Measurements from ENCODE around the gene MAPK13.
A peak's percentile ranks its signal among the peaks of the same experiment; 100 is the strongest.

Gene MAPK13

DNA sequence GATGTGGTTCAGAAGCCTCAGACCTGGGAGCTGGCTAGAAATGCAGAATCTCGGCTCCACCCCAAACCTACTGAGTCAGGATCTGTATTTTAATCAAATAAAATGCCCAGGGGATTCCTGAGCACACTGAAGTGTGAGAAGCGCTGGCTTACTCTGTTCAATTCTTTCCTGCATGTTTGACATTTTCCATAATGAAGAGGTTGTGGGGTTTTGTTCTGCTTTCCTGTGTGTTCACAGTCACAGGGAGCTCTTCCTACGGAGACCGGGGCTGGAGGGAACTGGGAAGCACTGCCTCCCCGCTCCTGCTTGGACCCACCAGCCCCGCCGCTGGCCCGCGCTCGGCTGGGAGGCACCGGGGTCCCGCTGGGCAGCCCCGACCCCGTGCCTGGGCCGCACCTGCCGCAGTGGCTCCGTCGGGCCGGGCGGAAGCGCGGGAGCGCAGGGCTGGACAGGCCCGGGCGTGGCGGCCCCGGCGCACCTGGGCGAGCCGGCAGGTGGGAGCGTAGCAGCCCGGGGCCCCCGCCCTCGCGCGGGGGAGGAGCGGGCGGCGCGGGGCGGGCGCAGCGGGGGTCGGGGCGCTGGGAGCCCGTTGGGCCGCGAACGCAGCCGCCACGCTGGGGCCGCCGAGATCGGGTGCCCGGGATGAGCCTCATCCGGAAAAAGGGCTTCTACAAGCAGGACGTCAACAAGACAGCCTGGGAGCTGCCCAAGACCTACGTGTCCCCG, at the start of gene MAPK13:
Gene MAPK13, plus strand, starts transcription at position 573 of the 726 bp plus-strand sequence. Its CDS starts 70 bp downstream, at position 643.
- TF ChIP-seq POLR2A (IDR thresholded peaks at IDR 0.05; ENCODE audit: low read length): no peak
- no peak for TF ChIP-seq GATA1 (IDR thresholded peaks at IDR 0.05; ENCODE audit: low read depth, low read length)
- DNase-seq: no peak

GRCh38 chr6:36082318-36082717, 48.0 kb upstream of the MAPK13 start:
- no peak for DNase-seq
- TF ChIP-seq GATA1 (IDR thresholded peaks at IDR 0.05; ENCODE audit: low read depth, low read length): no peak
- TF ChIP-seq POLR2A (IDR thresholded peaks at IDR 0.05; ENCODE audit: low read length): no peak

GRCh38 chr6:36083446-36083845, 46.9 kb upstream of the MAPK13 start:
- no peak for DNase-seq
- TF ChIP-seq POLR2A (IDR thresholded peaks at IDR 0.05; ENCODE audit: low read length): no peak
- TF ChIP-seq GATA1 (IDR thresholded peaks at IDR 0.05; ENCODE audit: low read depth, low read length): no peak

DNA sequence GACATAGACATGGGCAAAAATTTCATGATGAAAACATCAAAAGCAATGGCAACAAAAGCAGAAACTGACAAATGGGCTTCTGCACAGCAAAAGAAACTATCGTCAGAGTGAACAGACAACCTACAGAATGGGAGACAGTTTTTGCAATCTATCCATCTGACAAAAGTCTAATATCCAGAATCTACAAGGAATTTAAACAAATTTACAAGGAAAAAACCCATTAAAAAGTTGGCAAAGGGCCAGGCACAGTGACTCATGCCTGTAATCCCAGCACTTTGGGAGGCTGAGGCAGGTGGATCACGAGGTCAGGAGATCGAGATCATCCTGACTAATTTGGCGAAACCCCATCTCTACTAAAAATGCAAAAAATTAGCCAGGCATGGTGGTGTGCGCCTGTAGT, 42.1 kb upstream of the MAPK13 start:
- peak in 1 of 2 experiments; percentile 41 for DNase-seq

GRCh38 chr6:36089048-36089447, 41.3 kb upstream of the MAPK13 start:
- DNase-seq: no peak
- no peak for TF ChIP-seq POLR2A (IDR thresholded peaks at IDR 0.05; ENCODE audit: low read length)
- TF ChIP-seq GATA1 (IDR thresholded peaks at IDR 0.05; ENCODE audit: low read depth, low read length): no peak

- no peak for DNase-seq
- TF ChIP-seq GATA1 (IDR thresholded peaks at IDR 0.05; ENCODE audit: low read depth, low read length) (no peak), POLR2A (IDR thresholded peaks at IDR 0.05; ENCODE audit: low read length) (no peak)
Observed at GRCh38 chr6:36094238-36094637, 36.1 kb upstream of the MAPK13 start.

DNA sequence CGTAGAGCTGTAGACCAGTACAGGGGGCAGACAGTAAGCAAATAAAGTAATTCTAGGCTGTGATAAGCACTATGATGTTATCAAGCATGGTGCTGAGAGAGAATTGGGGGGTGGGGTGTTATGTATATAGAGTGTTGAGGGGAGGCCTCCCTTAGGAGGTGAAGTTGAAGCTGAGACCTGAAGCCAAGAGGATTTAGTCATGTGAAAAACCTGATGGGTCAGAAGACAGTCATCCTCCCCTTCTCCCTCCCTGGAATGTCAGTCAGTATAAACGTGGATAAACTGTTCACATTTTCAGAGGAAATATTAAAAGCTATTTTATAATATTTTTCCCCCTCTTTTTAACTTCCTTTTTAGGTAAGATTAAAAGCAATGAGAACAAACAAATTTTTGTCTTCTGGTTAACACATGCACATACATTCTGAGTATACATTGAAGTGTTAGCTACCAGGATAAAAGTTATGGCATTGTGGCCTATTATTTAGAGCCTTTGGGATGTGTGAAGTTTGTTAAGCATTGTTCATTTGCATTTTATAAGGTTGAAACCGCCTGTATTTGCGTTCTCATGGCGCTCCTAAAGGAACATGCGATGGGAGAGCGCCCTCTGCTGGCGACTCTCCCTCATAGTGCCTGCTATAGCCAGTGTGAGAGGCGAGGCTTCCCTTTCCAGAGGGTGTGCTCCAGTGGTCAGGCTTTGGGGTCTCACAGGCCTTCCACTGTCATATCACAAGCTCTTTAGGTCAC, 35.4 kb upstream of the MAPK13 start:
- peak; percentile 87 to 94 for DNase-seq
- TF ChIP-seq POLR2A (IDR thresholded peaks at IDR 0.05; ENCODE audit: low read length) (no peak), GATA1 (IDR thresholded peaks at IDR 0.05; ENCODE audit: low read depth, low read length) (no peak)

DNA sequence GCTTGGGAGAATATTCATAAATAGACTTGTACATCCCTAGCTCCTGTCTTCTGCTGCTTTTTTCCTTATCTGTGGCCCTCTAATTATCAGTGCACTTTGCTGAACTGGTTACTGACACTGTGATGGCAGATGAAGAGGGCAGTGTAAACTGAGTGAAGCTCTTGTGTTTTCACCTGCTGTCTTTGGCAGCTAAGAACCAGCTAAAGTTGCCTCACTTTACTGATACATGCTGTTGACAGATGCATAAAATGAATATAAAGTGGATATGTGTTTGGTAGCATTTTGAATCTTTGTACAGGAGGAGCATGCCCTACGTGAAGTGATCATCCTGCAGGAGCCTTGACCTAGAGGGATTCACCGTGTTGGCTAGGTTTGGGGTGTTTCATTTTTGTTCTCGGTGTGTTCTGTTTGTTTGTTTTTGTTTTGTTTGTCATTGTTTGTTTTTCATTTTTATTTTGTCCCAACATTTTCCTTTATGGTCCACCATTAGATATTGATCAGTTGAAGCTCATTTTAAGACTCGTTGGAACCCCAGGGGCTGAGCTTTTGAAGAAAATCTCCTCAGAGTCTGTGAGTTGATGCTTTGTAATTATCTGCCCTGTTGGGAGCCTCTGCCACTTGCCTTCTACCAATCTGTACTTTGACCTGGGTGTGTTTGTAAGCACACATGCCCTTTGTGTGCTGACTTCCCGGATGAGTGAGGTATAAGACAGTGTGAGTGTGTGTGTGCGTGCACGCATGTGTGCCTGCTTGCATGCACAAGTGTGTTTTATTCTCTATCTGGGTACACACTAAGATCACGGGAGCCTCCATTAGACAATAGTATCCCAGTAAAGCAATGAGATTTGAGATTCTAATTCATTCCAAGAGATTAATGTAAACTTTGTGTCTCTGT, 34.6 kb upstream of the MAPK13 start:
- TF ChIP-seq GATA1 (IDR thresholded peaks at IDR 0.05; ENCODE audit: low read depth, low read length) (no peak), POLR2A (IDR thresholded peaks at IDR 0.05; ENCODE audit: low read length) (no peak)
- DNase-seq: peak in 1 of 2 experiments; percentile 32

DNA sequence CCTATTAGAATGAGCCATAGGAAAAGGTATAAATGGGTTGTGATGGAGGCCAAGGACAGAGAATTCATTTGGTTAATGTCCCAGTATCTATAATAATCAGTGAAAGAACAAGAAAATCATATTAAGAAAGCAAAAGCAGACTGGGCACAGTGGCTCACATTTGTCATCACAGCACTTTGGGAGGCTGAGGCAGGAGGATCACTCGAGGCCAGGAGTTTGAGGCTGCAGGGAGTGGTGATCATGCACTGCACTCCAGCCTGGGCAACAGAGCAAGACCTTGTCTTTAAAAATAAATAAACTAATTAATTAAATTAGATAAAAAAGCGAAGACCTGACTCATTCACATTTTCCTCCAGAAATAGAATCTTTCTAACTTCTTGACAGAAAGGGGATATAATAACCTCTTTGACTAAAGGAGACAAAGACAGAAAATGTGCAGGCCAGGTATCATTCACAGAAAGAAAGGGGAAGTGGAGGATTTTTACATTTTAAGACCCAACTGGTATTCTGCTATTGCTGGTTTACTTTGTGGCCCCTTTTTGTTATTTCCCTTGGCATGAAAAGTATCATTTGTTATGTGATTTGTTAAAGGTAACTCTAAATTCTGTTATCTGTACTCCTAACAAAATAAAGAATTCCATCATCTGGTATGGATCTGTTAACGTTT, 31.9 kb upstream of the MAPK13 start:
- DNase-seq: no peak

GRCh38 chr6:36098920-36099647, 31.2 kb upstream of the MAPK13 start:
- DNase-seq: peak; percentile 65 to 79
- no peak for TF ChIP-seq POLR2A (IDR thresholded peaks at IDR 0.05; ENCODE audit: low read length)
- no peak for TF ChIP-seq GATA1 (IDR thresholded peaks at IDR 0.05; ENCODE audit: low read depth, low read length)

More for the DNA sequence above, 31.9 kb upstream of the MAPK13 start:
- TF ChIP-seq POLR2A (IDR thresholded peaks at IDR 0.05; ENCODE audit: low read length) (no peak), GATA1 (IDR thresholded peaks at IDR 0.05; ENCODE audit: low read depth, low read length) (no peak)

GRCh38 chr6:36099869-36100483, 30.3 kb upstream of the MAPK13 start:
- TF ChIP-seq GATA1 (IDR thresholded peaks at IDR 0.05; ENCODE audit: low read depth, low read length): no peak
- TF ChIP-seq POLR2A (IDR thresholded peaks at IDR 0.05; ENCODE audit: low read length): peak; percentile 38
- DNase-seq: peak; percentile 83 to 84

- no peak for DNase-seq
- TF ChIP-seq POLR2A (IDR thresholded peaks at IDR 0.05; ENCODE audit: low read length) (no peak), GATA1 (IDR thresholded peaks at IDR 0.05; ENCODE audit: low read depth, low read length) (no peak)
Observed at GRCh38 chr6:36101691-36102090, 28.6 kb upstream of the MAPK13 start.
